C4-2B (cell line): Measurements from ENCODE around the gene TRAK1.

ENCODE experiments used
- ZFX ChIP-seq: fragments of 450-650 bp; IDR thresholded peaks from 2 replicates; pipeline ENCODE4 v1.6.1; 2017
- TF ChIP-seq, protein P1 (sequence below): fragments of 450-650 bp; conservative IDR thresholded peaks from 2 replicates; pipeline ENCODE4 v1.5.1; 2017; ENCODE audit warnings: mild to moderate bottlenecking

DNA sequence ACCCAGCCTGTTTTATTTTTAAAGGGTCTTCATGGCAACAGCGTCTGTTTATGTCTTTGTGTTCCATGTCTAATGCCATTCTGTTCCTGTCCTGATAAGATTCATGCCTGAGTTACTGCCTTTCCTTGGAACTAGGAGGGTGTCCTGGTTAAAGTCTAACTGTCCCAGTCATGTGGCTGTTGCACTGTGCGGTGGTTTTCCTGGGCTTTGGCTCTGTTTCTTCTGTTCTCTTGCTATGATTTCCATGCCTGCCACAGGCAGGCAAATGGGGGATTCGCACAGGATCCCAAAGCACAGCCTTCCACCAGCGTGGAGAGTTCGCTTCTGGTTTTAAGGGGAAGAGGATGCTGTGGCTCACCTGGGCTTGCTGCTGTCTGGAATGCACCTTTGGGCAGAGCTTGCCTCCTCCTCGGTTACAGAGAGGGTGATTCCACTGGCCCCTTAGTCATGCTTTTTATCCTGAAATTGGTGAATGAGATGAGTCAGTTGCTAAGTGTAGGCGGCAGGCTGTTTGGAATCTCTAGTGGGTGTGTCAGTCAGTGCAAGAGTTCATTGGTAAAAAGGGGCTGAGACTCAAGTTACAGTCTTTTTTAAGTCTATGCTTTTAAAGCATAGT, 88.1 kb downstream of the TRAK1 start:
- TF ChIP-seq, protein P1, sequence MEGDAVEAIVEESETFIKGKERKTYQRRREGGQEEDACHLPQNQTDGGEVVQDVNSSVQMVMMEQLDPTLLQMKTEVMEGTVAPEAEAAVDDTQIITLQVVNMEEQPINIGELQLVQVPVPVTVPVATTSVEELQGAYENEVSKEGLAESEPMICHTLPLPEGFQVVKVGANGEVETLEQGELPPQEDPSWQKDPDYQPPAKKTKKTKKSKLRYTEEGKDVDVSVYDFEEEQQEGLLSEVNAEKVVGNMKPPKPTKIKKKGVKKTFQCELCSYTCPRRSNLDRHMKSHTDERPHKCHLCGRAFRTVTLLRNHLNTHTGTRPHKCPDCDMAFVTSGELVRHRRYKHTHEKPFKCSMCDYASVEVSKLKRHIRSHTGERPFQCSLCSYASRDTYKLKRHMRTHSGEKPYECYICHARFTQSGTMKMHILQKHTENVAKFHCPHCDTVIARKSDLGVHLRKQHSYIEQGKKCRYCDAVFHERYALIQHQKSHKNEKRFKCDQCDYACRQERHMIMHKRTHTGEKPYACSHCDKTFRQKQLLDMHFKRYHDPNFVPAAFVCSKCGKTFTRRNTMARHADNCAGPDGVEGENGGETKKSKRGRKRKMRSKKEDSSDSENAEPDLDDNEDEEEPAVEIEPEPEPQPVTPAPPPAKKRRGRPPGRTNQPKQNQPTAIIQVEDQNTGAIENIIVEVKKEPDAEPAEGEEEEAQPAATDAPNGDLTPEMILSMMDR = no peak
- TF ChIP-seq ZFX = no peak
